ENCODE data around the gene DSTN.

The DSTN gene

DNA sequence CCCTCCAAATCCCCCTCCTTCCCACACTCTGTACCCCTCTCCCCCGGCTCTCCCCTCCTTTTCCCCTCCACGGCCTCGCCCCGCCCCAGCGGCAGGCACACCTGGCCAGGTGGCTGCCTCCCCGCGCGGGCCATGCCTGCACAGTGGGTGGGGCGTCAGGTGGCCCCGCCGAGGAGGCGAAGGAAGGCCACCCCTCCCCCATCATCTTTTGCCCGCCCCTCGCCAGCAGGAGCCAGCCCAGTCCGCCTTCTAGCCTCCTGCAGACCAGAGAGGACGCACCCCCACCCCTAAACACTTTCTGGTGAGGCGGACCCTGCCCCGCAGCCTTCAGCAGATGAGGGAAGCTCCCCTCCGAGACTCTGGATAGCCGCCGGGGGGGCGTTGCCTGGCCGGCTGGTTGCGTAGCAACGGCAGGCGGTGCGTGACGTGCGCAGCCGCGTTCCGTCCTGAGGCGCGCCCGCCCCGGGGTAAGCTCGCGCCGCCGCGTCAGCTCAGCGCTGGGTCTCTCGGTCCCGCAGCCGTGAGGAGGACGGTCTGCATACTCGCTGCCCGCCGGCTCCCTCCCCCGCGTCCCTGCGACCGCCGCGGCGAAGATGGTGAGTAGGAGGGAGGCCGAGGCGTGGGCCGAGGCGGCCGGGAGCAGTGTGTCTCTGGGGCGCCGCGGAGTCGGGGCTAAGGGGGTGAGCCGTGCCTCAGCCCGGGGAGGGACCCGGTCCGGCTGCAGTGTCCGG lies at the start of gene DSTN:
DSTN (plus strand) TSS at position 460 of the 731 bp plus-strand sequence; CDS start at position 594, 134 bp downstream.
- peak; percentile 92 for DNase-seq (ENCODE audit: low spot score)

DNA sequence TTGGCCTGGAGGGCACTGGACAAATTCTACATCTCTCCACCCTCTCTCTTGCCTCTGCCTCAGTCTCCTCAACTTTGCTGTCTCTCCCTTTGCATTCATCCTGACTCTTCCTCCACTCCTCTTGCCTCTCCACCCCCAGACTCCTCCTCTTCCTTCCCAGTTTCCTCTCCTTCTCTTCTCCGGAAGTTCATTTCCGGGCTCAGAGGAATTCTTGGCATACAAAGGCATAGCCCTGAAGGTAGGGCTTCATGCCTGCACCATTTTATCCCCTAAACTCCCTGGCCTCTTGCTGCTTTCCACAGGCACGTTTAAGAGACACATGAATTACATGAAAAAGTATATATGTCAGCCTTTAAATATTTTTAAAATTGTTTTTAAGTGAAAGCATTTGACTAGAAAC lies 49.3 kb upstream of the DSTN start:
- DNase-seq (ENCODE audit: low spot score): no peak

DNA sequence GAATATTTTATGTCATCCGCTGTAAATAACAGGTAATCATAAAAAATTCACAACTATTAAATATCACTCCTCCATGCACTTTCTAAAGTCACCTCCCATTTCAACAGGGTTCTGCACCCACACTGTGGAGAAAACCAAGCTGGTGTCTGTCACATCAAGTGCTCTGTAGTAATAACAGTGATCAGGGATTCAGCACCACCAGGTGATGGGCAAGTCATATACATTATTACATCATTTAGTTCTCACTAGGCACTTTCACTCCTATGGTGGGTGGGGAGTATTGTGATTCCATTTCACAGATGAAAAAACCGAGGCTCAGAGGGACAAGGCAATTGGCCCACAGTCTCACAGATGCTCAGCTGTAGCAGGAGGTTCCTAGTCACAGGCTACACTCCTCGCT lies 47.3 kb upstream of the DSTN start:
- no peak for DNase-seq (ENCODE audit: low spot score)

DNA sequence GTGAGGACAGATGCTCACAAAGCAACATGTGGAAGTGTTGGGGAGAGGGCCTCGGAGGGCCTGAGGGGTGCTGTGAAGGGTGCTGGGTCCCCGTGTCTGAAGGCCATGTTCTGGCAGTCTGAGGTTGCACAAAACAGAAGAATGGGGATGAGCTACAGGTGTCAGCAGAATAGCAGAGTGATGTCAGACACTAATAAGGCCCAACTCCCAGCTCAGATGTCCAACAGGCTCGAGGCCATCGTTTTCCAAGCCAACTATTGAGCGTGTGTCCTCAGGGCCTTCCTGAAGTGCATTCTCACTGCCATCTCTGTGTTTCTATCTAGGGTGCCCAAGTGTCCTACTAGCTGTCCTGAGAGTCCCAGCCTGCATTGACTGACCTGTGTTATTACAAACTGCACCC lies 46.5 kb upstream of the DSTN start:
- DNase-seq (ENCODE audit: low spot score): no peak

DNA sequence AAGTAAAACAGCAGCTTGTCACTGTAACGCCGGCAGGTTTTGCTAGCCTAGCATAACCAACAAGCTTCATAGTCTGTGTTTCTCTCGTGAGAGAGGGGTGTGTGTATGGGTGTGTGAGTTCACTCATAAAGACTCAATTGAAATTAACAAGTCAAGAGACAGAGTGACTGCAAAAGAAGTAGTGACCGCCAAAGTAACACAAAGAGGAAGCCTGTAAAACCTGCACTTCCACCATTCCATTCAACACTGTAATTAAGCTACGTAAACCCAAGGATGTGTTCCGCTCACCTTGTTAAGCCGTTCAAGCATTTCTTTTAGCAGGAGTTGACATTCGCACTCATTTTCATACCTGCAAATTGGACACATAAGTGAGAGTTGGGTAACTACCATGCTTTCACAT lies 45.3 kb upstream of the DSTN start:
- no peak for DNase-seq (ENCODE audit: low spot score)

DNA sequence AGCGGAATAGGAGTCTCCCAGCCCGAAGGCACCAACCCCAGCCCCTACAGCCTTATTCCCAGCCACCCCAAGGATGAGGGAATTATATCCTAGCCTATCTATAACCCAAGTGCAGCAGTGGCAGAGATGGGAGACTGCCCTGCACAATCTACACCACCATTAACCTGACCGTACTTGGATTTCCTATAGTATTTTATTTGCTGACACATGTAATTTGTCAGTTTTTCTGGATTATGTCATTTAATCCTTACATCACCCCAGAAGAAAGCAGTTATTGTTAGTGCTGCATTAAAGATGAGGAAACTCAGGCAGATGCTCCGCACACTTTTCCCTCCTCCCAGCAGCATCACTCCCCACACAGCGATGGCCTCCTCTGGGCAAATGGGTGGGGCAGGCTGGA lies 44.7 kb upstream of the DSTN start:
- no peak for DNase-seq (ENCODE audit: low spot score)

DNA sequence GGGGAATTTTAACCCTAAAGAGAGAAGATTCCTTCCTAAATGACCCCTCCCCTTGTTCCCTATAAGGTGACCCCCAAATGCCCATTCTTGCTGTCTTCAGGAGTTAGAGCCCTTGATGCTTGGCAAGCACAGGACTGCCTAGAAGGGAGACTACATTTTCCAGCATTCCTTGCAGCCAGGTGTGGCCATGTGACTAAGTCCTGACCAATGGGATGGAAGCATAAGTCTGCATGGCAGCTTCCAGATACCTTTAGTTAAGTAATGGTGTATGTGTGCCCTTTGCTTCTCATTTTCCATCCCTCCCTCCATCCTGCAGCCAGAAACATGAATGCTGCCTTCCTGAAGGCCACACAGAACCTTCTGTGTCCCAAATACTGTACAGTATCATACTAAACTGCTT lies 44.2 kb upstream of the DSTN start:
- peak; percentile 60 for DNase-seq (ENCODE audit: low spot score)

DNA sequence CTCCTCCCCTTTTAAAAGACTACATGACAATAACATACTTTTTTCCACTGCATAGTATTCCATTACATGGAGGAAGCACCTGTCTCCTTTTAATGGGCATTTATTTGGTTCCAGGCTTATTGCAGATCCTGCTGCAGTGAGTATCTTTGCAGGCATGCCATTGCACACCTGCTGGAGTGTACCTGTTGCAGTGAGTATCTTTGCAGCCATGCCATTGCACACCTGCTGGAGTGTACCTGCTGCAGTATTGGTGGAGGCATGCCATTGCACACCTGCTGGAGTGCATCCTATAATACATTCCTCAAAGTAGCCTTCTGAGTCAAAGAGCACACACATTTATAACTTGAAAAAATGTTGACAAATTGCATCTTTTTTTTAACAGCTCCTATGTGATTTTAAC lies 40.3 kb upstream of the DSTN start:
- no peak for DNase-seq (ENCODE audit: low spot score)

DNA sequence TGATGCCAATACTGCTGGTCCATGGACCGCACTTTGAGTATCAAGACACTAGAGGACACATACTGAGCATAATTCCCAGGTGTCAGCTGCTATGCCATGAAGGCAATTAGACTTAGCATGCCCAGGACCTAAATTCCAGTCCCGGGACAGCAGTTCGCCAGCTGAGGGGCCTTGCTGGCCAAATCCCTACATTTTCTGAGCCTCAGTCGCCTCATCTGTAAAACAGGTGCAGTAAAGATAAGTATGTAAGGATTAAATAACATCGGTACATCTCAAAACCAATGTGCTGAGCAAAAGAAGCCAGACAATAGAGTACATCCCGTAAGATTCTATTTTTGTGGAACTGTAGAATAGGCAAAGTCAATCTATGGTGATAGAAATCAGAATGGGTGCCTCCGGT lies 39.7 kb upstream of the DSTN start:
- DNase-seq (ENCODE audit: low spot score): no peak

DNA sequence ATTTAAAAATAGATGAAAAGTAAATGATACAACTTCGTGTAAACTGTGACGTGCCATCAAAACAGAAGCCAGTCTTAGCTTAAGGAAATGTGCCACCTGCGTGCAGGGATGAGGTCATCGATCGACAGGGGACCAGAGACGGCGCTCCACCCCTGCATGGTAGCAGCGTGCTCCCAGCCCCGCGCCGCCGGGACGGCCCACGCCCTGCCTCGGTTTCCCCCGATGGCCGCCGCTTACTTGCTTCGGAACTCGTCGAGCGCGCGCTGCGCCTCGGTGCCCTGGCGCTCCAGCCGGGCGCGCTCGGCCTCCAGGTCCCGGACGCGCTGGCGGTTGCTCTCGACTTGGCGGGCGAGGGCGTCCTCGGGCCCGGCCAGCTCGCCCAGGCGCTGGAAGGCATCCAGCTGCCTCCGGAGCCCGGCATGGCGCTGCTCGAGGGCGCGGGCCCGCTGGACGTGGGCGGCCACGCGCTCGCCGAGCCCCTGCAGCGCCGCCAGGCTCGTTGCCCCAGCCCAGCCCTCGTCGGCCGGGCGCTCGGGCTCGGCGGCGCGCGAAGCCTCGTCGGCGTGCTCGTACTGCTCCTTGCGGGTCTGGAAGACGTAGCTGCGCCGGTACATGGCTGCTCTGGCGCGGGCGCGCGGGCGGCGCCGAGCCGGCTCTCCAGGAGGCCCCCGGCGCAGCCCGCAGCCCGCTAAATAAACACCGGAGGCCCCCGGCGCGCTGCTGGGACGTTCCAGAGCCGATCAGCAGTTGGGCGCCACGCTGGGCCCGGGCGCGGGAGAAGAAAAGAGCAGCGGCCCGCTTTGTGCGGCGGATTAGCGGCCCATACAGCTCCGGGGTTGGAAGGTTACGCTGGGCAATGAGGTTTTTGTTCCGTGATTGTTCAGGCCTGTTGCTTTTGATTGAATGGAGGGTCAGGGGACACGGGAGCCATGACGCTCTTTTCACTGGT lies 38.9 kb upstream of the DSTN start, which contains the start of gene BFSP1:
BFSP1 (minus strand) TSS at position 664 of the 949 bp plus-strand sequence; CDS start at position 614, 50 bp downstream.
- DNase-seq (ENCODE audit: low spot score): peak; percentile 68

DNA sequence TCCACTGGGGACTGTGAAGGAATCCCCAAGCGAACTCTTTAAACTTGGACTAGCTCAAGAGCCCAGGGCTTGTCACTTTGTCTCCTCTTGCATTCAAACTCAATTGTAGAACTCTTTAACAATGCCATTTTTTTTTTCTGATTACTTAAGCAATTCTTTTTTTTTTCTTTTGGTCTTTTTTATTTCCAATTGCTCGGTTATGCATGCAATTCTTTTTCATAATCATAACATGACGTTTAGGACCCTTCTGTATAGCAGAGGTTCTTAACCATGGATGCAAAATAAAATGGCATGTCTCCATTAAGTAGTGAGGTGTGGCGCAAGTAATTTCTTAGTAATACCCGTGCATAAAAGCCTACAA lies 38.2 kb upstream of the DSTN start:
- no peak for DNase-seq (ENCODE audit: low spot score)

DNA sequence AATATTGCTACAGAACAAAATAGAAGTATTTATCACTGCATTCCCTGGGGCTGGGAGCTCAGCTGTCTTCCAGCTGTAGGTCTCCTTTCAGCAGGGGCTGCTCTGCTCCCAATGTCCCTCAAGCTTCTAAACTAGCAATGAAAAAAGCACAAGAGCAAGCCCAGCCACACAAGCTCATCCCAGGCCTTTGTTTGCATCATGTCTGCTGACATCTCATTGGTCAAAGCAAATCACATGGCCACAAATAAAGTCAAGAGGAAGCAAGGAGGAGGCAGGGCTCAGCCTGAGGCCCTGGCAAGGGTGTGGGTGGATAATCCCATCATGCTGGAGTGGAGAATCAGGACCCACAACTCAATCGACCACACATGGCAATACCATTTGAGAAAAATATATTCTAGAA lies 36.5 kb upstream of the DSTN start:
- DNase-seq (ENCODE audit: low spot score): peak; percentile 61

DNA sequence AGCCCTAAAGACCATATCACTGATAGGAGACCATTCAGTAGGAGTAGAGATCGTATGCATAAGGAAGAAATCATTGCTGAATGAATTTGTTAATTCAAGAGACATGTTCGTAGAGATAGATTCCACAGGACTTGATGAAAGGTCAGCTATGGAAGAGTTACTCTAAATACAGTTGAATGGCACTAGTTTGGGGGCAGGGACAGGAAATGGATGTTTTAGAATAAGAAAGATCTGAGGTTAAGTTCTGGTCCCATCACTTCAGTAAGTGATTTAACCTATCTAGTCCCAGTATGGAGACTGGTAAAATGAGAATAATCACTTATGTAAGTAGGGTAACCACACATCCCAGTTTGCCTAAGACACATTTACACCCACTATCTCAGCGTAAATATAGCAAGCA lies 35.8 kb upstream of the DSTN start:
- DNase-seq (ENCODE audit: low spot score): no peak

DNA sequence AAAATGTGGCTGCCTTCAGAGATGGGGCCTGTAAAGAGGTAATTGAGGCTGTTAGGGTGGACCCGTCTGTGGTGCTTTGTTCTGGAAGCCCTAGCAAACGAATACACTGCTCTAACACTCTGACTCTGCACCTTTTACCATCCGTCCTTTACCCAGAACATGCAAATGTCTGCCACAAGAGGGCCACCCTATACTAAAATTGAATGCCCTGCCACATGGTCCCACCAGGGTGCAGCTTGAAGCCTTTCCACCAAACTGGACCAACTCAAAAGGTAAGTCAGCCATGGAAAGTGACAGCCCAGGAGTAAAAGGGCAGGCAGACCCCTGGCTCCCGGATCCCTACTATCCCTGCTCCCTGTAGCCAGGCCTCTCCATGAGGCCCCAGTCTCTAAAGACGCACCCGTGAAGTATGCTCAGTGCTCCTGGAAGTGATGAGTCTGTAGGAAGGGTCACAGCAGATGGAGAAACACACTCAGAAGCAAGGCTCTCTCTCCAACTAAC lies 32.9 kb upstream of the DSTN start:
- peak; percentile 88 for DNase-seq (ENCODE audit: low spot score)

DNA sequence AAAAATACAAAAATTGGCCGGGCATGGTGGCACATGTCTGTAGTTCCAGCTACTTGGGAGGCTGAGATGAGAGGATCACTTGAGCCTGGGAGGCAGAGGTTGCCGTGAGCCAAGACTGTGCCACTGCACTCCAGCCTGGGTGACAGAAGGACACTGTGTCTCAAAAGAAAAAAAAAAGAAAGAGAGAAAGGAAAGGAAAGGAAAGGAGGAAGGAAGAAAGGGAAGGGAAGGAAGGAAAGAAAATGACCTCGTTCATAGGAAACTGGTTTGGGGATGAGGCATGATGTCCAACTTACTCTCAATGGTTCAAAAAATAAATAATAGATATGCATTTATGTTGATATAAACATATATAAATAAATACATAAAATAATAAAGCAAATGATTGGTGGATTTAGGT lies 31.9 kb upstream of the DSTN start:
- DNase-seq (ENCODE audit: low spot score): no peak

DNA sequence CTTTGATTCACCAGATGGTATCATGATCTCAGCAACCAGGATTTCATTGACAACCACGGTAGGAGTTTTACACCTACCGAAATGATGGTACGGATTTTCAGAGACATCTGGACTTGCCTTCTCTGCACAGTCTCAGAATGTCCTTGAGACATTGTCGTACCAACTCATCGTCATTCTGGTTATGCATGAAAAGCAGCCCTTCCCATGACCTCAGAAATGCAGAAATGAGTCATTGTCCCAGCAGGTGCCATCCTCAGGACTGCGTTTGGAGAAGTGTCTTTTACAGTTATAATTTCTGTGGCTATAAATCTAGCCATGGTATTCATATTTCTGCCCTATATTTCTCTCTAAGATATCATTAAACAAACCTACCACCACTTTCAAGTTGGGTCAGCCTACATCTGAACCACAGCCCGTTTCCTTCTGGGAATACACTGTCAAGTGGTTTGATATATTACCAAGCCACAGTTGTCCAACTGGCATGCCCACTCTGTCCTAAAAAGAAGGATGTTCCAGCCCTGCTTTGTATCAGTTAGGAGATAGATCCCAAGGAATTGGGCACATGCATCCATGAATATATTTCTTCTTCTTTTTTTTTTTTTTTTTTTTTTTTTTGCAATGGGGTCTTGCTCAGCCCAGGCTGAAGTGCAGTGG lies 31.2 kb upstream of the DSTN start:
- DNase-seq (ENCODE audit: low spot score): no peak

DNA sequence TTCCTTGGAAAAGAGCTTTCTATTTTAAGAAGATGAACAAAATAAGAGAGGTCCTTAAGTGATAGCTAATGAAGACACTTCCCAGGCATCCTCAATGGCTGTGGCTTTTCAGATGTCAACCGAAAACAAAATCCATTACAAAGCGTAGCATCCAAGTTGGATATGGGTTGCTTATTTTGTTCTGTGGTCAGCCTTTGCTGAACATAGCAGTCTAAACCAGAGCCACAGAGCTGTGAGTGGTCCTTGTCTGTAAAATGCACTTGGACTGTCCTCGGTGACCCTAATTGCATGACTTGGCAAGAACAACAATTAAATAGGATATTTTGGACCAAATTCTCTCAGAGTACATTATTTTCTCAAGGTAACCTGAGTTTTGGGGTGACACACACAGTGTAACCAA lies 28.3 kb upstream of the DSTN start:
- DNase-seq (ENCODE audit: low spot score): no peak

DNA sequence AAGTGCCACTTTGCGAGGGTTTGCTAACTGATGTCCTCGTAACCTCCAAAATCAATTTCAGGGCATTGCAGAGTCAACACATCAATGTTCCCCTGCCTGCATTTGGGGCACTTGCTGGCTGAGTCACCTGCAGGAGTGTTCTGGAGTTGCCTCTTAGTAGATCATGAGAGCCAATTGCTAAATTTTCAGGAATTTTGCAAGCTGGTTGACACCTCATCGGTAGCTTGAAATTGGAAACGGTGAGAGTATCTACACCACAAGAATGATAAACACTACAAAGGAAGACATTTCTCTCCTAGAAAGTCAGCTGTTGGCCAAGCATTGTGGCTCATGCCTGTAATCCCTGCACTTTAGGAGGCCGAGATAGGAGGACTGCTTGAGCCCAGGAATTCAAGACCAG lies 27.9 kb upstream of the DSTN start:
- DNase-seq (ENCODE audit: low spot score): no peak

DNA sequence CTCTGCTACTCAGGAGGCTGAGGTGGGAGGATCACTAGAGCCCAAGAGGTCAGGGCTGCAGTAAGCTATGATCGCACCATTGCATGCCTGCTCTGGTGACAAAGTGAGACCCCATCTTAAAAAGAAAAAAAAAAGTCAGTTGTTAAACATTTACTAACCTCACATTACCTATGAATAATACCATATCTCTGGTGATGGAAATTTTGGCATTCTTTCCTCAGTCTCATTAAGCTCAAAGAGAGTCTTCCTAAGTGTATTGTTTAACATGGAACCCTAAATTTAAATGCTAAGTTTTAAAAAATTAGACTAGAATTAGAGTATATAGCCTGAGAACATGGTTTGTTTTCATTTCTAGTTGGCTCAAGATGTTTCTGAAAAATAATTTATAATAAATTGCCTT lies 27.4 kb upstream of the DSTN start:
- DNase-seq (ENCODE audit: low spot score): no peak

DNA sequence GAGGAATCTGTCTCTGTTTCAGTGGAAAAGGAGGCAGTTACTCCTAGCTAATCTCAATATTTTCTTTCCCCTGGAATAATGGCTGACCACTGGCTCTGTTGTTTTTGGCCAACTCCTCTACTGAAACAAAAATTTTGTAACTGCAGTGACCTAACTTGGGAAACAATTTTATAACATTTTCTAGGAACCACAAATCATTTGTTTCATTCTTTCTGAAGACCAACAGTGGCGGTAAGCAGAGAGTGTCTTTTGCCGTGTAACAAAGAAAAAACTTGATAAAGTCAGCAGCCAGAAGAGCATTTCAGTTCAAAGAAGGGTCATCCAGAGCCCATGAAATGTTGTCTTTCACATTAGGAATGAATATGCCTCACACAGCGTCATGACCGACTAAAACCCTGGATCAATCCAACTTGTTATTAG lies 26.9 kb upstream of the DSTN start:
- no peak for DNase-seq (ENCODE audit: low spot score)

DNA sequence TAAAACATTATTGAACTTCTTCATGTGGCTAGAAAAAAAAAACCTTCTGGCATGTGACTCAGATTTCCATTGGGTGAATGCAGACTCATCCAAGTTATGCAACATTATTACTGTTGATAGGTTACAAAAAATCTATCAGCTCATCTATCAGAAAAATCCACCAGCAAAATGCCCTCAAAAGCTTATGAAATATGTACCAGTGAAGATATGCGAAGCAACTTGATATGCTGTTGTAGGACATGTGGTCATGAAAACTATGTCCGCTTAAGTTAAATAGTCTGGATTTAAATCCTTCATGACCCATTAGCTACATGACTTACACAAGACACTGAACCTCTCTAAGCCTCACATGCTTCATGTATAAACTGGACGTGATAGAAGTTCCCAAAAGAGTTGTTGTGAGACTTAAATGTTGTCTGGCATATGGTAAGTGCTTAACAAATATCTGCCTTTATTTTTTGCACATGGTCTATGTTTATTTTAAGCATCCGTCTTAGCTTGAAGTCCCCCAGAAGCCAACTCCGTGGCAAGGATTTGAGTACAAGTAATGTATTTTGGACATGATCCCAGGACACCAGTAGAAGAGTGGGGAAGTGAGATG lies 26.2 kb upstream of the DSTN start:
- DNase-seq (ENCODE audit: low spot score): no peak

DNA sequence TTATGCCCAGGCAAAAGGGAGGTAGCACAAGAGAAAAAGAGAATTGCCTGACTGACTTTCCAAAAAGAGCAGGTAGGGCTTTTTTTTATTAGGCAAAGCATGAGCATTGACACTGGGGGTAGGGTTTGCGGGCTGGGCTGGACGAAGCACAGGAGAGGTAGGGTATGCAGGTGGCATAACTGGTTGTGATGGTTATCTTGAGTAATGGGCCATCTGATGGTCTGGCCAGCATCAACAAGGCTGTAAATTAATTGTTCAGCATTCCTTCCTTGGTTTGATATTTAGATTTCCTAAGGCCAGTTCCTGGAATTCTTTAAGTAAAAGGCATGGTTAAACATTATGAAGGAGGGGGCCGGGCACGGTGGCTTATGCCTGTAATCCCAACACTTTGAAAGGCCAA lies 24.7 kb upstream of the DSTN start:
- no peak for DNase-seq (ENCODE audit: low spot score)

All from HuH-7.5 (cell line).